Tibial nerve (tissue), 3 donors: ENCODE data around the gene TASOR2.

ENCODE experiments used
- CTCF ChIP-seq, 5 experiments: fragments of 200-600 bp in 3 of 5; fragments of 450-650 bp in 2 of 5; sonication (generic) in 3 of 5; IDR thresholded peaks; one replicate each; pipeline ENCODE4 v1.5.1; 2016 to 2019; ENCODE audit warnings: antibody characterized with exemption in 5 of 5, mild to moderate bottlenecking in 3 of 5, moderate library complexity in 2 of 5
- POLR2A ChIP-seq, 2 donors: fragments of 450-650 bp; IDR thresholded peaks; one replicate each; pipeline ENCODE4 v1.6.1; 2017; ENCODE audit warnings: antibody characterized with exemption in 2 of 2, mild to moderate bottlenecking in 2 of 2, moderate library complexity in 2 of 2

GRCh38 chr10:5634918-5635317, 49.7 kb upstream of the TASOR2 start:
- TF ChIP-seq CTCF (IDR thresholded peaks at IDR 0.05) = no peak
- TF ChIP-seq POLR2A (IDR thresholded peaks at IDR 0.05) = no peak
